Right atrium auricular region (tissue), 2 donors: ENCODE results near the gene ERC2. TPM values are rescaled to one million over a fixed set of nuclear protein-coding genes. Genes with fewer than 3 reads are reported as not detected.

ENCODE experiments used
- DNase-seq: peaks from one replicate; pipeline ENCODE4 v3.0.0-alpha.2; 2019; ENCODE audit warnings: low spot score
- H3K27ac ChIP-seq, 2 donors: fragments of 200-600 bp; sonication (generic); 1 replicate in 1 of 2; 2 replicates in 1 of 2; pipeline ENCODE4 v1.5.1; 2016 to 2019
- H3K27me3 ChIP-seq, 2 donors: fragments of 200-600 bp; sonication (generic); one replicate each; pipeline versions ENCODE4 v1.5.1 to v1.6.0; 2017 to 2019
- H3K36me3 ChIP-seq: fragments of 200-600 bp; sonication (generic); one replicate; pipeline ENCODE4 v1.5.1; 2016
- H3K4me1 ChIP-seq, 2 donors: fragments of 200-600 bp; sonication (generic); one replicate each; pipeline versions ENCODE4 v1.5.1 to v1.6.0; 2017 to 2019
- H3K4me3 ChIP-seq, 2 donors: fragments of 200-600 bp; sonication (generic); 1 replicate in 1 of 2; 2 replicates in 1 of 2; pipeline ENCODE4 v1.5.1; 2017 to 2019; ENCODE audit warnings: mild to moderate bottlenecking in 1 of 2, moderate library complexity in 1 of 2
- H3K9me3 ChIP-seq, 2 donors: fragments of 200-600 bp; sonication (generic); one replicate each; pipeline ENCODE4 v1.5.1; 2019
- CTCF ChIP-seq, 2 donors: fragments of 200-600 bp; sonication (generic); IDR thresholded peaks; one replicate each; pipeline ENCODE4 v1.5.1; 2019; ENCODE audit warnings: antibody characterized with exemption in 2 of 2
- total RNA-seq, 2 donors: library from RNA; depleted of rRNA; stranded (reverse); fragments of >200 nt; gene quantifications; one replicate each; pipeline ENCODE4 v1.1.0, GENCODE V29; 2016

Gene ERC2
- total RNA-seq, 2 donors from 2014 or later, result 2.9 to 4.0 TPM

GRCh38 chr3:56488812-56489600 is 20.7 kb upstream of the ERC2 start:
- DNase-seq, result no peak
- Histone ChIP-seq H3K4me3 (no peak overlapping the region), H3K36me3 (no peaks in the 10 kb centered on the region), H3K9me3 (no peaks in the 10 kb centered on the region), H3K27ac (no peak overlapping the region), H3K27me3 (no peaks in the 10 kb centered on the region), H3K4me1 (no peaks in the 10 kb centered on the region)
- TF ChIP-seq CTCF (IDR thresholded peaks at IDR 0.05), result no peak

- no peak overlapping the region for H3K4me3 ChIP-seq
- TF ChIP-seq CTCF (IDR thresholded peaks at IDR 0.05), result no peak
- no peak overlapping the region for H3K27ac ChIP-seq
- H3K36me3 ChIP-seq, result no peaks in the 10 kb centered on the region
- no peaks in the 10 kb centered on the region for H3K9me3 ChIP-seq
- no peak for DNase-seq
- H3K27me3 ChIP-seq, result no peaks in the 10 kb centered on the region
- H3K4me1 ChIP-seq, result no peaks in the 10 kb centered on the region
Measured at GRCh38 chr3:56484525-56485032, 16.3 kb upstream of the ERC2 start.

- no peak overlapping the region for H3K4me3 ChIP-seq
- no peaks in the 10 kb centered on the region for H3K36me3 ChIP-seq
- no peaks in the 10 kb centered on the region for H3K27me3 ChIP-seq
- no peak for DNase-seq
- H3K4me1 ChIP-seq, result no peaks in the 10 kb centered on the region
- H3K27ac ChIP-seq, result no peak overlapping the region
- no peaks in the 10 kb centered on the region for H3K9me3 ChIP-seq
- no peak for TF ChIP-seq CTCF (IDR thresholded peaks at IDR 0.05)
Measured at GRCh38 chr3:56484122-56484521, 15.9 kb upstream of the ERC2 start.

GRCh38 chr3:56477646-56478045 is 9.4 kb upstream of the ERC2 start:
- no peaks in the 10 kb centered on the region for H3K9me3 ChIP-seq
- DNase-seq, result no peak
- H3K27ac ChIP-seq, result no peak overlapping the region
- H3K4me1 ChIP-seq, result no peaks in the 10 kb centered on the region
- TF ChIP-seq CTCF (IDR thresholded peaks at IDR 0.05), result no peak
- no peaks in the 10 kb centered on the region for H3K36me3 ChIP-seq
- no peaks in the 10 kb centered on the region for H3K27me3 ChIP-seq
- no peak overlapping the region for H3K4me3 ChIP-seq

GRCh38 chr3:56476771-56477170 is 8.5 kb upstream of the ERC2 start:
- no peak for TF ChIP-seq CTCF (IDR thresholded peaks at IDR 0.05)
- Histone ChIP-seq H3K27ac (no peak overlapping the region), H3K36me3 (no peaks in the 10 kb centered on the region), H3K4me3 (no peak overlapping the region), H3K27me3 (no peaks in the 10 kb centered on the region), H3K4me1 (no peaks in the 10 kb centered on the region), H3K9me3 (no peaks in the 10 kb centered on the region)
- DNase-seq, result no peak

- no peak for TF ChIP-seq CTCF (IDR thresholded peaks at IDR 0.05)
- H3K4me3 ChIP-seq, result no peak overlapping the region
- no peaks in the 10 kb centered on the region for H3K36me3 ChIP-seq
- DNase-seq, result no peak
- H3K27ac ChIP-seq, result no peak overlapping the region
- H3K9me3 ChIP-seq, result no peaks in the 10 kb centered on the region
- peaks cover 0 to 13% of the 10 kb centered on the region in 2 donors for H3K4me1 ChIP-seq
- no peaks in the 10 kb centered on the region for H3K27me3 ChIP-seq
Measured at GRCh38 chr3:56471771-56472170, 3.5 kb upstream of the ERC2 start.
